B cell (primary cell): ENCODE measurements around the gene CEP68.

Experiments used
- EZH2 ChIP-seq: IDR thresholded peaks from 2 replicates; pipeline ENCODE4 v1.6.1; 2012; ENCODE audit warnings: borderline replicate concordance, low read depth, mild to moderate bottlenecking, moderate library complexity, low read length; ENCODE audit not compliant: insufficient read depth, poor library complexity, severe bottlenecking
- TF ChIP-seq, protein P1 (sequence below): fragments of 200-600 bp; IDR thresholded peaks from one replicate; pipeline ENCODE4 v1.8.0; 2022; ENCODE audit warnings: antibody characterized with exemption, mild to moderate bottlenecking

DNA sequence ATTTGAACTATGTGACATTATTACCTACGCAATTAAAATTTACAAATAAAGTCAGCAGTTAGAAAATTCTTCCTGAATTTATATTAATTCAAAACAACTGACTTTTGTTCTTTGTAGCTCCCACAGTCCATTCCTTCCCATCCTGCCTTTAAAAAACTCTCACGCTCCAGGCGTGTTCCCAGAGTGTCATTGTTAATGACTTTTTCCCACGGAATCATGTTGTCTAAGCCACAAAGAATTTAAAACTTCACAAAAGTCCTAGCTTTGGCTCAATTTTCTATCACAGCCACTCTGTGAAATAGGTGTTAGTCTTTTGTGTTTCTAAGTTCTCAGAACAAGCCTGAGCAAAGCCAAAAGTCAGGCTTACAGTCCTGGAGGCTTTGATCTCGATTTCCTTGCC is 40.5 kb upstream of the CEP68 start:
- TF ChIP-seq, protein P1, sequence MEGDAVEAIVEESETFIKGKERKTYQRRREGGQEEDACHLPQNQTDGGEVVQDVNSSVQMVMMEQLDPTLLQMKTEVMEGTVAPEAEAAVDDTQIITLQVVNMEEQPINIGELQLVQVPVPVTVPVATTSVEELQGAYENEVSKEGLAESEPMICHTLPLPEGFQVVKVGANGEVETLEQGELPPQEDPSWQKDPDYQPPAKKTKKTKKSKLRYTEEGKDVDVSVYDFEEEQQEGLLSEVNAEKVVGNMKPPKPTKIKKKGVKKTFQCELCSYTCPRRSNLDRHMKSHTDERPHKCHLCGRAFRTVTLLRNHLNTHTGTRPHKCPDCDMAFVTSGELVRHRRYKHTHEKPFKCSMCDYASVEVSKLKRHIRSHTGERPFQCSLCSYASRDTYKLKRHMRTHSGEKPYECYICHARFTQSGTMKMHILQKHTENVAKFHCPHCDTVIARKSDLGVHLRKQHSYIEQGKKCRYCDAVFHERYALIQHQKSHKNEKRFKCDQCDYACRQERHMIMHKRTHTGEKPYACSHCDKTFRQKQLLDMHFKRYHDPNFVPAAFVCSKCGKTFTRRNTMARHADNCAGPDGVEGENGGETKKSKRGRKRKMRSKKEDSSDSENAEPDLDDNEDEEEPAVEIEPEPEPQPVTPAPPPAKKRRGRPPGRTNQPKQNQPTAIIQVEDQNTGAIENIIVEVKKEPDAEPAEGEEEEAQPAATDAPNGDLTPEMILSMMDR, result no peak
- TF ChIP-seq EZH2, result no peak
